Right ventricle myocardium inferior (tissue), 1 donor: ENCODE measurements around the gene SKOR1. TPM values are rescaled to one million over a fixed set of nuclear protein-coding genes. Genes with fewer than 3 reads are reported as not detected.

Experiments used
- ATAC-seq: fragments of 200-7000 bp; cut with Tn5 transposase; one replicate; pipeline ENCODE4 v1.9.1; 2020; ENCODE audit warnings: mild to moderate bottlenecking, moderate library complexity
- DNase-seq: peaks from one replicate; pipeline ENCODE4 v3.0.0; 2021; ENCODE audit errors: missing footprints
- intact Hi-C: fragments of 100-400 bp; cut with DNase I; formaldehyde crosslinking; loops from one replicate; pipeline ENCODE4 v1.11.0; 2022
- total RNA-seq: library from RNA; stranded (reverse); fragmentation: NEBNext Ultra II Directional; extraction: Animal tissue kit (Norgen Biotek cat#: 25700); gene quantifications from one replicate; pipeline ENCODE4 v1.2.1, GENCODE V29; 2021
- donor health status: DM: no; HTN: yes; CAD: no; lungs with severe emphysema.

SKOR1 gene
- total RNA-seq, 1 donor from 2014 or later, result not detected

DNA sequence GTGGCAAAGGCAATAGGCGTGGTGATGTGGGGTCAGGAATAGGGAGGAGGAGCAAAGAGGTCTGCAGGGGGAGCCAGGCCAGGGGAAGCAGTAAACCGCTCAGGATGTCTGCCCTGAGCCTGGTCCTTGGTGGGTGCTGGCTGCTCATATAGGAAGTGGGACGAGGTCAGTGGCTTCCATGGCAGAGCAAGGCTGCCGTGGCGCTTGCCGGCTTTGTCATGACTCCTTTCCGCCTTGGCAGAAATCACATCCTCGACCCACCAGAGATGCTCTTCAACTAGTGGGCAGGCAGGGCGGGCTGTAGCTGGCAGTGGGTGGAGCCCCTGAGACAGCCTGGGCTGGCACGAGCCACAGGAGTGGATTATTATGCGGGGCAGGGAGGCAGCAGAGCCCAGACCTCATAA, 13.1 kb upstream of the SKOR1 start:
- ATAC-seq (no peak), DNase-seq (peak; percentile 43)
- intact Hi-C loops, result no loop called here

GRCh38 chr15:67813104-67813634, 12.1 kb upstream of the SKOR1 start:
- ATAC-seq (no peak), DNase-seq (no peak)
- intact Hi-C loops, result no loop called here

DNA sequence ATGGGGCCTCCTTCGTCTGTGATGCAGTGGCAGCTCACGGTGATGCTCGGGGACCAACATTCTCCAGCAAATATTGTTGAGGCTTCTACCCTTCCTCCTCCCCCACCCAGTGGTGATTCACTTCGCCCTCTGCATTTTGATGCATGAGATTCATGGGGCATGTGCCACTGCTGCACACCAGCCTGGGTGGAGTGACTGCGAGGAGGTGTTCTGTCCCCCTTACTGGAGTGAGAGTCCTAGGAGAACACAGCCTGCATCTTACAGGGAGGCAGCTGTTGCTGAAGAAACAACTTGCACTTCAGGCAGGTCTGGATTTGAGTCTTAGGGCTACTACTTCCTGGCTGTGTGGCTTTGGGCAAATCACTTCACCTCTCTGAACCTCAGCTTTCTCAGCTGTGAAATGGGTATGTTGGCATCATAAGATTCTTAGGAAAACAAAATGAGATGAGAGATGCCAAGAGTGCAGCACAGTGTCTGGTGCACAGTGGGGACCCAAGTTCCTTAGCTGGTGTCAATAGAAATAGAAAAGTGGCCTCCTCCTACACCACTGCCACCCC, 10.2 kb upstream of the SKOR1 start:
- intact Hi-C loops, result no loop called here
- ATAC-seq (no peak), DNase-seq (peak; percentile 27)

GRCh38 chr15:67816668-67817067, 8.6 kb upstream of the SKOR1 start:
- intact Hi-C loops, result no loop called here
- ATAC-seq (no peak), DNase-seq (no peak)

GRCh38 chr15:67818464-67818863, 6.8 kb upstream of the SKOR1 start:
- ATAC-seq, result no peak
- intact Hi-C loops, result no loop called here

DNA sequence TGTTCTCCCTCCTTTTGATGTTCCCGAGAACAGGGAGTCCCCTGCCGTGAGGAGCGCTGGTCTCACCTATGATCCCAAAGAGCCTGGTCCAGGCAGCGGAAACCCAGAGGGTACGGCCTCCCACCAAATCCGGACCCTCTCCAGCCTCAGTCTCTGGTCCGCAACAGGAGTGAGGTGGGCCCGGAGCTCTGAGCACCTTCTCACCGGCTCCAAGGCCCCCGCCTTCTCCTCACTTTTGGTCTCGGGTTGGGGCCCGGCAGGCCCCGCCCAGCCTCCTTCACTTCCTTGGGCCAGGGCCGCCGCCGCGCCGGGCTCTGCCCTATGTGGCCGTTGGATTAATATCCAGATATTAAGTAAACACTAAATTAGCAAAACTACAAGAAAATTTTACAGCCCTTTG, 5.7 kb upstream of the SKOR1 start:
- peak; percentile 55 for DNase-seq
- intact Hi-C loops, result no loop called here
- ATAC-seq, result no peak

More at GRCh38 chr15:67818464-67818863, 6.8 kb upstream of the SKOR1 start:
- DNase-seq, result no peak

DNA sequence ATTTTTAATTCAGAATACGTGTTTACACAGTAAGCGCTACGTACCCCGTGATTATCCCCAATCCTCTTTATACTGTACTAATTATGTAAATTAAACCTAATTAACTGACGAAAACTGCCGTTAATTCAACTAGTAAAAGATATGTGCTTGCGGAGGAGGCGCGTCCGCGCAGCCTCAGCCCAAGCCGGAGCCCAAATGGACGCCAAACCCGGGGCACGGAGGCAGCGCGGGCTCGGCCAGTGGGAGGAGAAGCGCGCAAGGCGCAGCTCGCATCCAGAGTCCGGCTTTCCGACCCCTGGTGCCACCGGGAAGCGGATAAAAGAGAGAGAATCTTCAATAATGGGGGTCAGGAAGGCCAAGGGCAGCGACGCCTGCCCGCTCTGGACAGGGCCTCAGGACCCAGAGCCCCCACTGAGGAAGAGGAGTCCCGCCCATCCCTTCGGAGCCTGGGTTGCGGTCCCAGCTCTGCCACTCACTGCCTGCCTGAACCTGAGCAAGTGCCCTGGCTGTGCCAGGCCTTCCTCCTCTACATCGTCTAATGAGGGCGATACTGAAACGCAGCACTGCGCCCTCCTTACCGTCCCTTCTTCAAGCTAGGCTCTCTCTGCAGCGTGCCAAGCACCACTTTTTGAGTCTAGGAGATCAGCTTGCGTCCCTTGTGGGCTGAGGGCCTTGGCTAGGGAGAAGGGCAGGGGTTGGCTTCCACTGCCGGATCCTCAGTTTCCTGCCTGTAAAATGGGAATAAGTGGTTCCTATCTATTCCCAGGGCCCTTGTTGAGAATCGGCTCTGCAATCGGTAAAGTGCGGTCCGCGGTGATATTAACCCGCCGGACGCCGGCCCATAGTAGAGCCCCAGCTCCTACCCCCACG, 5.0 kb upstream of the SKOR1 start:
- ATAC-seq, result no peak
- intact Hi-C loops, result no loop called here
- DNase-seq, result peak; percentile 28

DNA sequence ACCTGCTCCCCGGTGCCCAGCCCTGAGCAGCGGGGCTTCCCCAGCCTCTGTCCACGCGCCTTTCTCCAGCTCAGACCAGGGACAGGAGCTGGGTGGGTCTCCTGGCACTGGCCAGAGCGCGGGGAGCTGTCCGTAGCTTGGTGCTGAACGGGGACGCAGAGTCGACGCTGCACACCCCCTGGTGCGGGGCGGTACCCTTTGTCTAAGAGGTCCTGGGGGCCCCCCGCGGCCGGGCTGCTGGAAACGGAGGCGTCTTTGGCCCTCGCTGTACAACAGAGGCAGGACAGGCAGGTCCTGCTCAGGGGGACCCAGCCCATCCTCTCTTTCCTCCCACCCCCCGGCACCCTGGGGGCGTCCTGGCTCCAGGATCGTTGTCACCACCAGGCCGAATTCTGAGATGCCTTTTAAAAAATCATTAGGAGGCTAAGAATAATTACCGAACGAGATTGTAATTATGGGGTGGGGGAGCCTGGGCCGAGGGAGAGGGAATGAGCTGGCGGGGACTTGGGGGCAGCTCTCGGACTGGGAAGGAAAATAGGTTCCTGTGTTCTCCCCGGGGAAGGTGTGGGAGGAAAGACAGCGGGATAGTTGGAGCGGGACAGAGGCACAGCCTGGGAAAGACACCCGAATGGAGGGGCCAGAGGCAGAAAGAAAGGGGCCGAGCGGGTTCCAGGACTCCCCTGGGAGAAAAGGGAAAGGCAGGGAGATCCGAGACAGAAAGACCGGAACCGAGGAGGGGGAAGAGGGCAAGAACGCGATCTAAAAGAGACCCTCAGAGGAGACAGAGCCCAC, 4.1 kb upstream of the SKOR1 start:
- intact Hi-C loops, result no loop called here
- peak; percentile 71 for DNase-seq
- peak; percentile 66 for ATAC-seq

- DNase-seq, result peak; percentile 48
- ATAC-seq, result no peak
- intact Hi-C loops, result no loop called here
These were observed 3.4 kb upstream of the SKOR1 start for GRCh38 chr15:67821784-67822440.

DNA sequence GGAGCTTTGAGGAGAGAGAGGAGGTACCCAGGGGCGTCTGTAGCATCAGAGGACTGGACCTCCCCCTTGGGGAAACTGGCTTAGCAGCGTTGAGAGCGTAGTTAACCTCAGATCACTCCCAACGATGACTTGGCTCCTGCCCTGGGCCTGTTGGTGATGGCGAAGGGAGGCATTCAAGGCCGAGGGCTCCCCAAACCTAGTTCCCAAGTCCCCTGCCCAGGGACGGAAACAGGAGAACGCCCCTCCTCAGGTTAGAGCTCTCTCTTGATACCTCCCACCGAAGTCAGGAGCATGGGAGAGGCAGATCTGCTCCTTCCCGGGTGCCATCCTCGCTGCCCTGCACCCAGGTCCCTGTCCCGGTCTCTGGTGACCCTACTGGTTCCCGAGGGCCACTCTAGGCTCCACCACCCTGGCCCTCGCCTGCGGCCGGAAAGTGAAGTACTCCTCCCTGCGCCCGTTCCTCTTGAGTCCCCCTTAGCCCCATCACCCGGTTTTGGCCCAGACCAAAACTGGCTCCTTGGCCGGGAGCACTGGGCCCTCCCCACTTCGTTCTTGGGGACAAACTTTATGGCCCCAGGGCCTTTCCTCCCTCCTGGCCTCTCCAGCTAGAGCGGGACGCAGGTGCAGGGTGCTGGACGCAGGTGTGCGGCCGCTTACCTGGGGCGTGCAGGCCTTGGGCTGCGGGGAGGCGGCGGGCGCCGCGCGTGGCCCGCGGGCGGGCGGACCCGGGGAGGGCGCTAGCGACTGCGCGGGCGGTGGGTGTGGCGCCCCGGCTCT, 2.6 kb upstream of the SKOR1 start:
- intact Hi-C loops, result no loop called here
- no peak for ATAC-seq
- DNase-seq, result peak; percentile 42

- intact Hi-C loops, result no loop called here
- no peak for ATAC-seq
- DNase-seq, result peak; percentile 53
These were observed 1.8 kb upstream of the SKOR1 start for GRCh38 chr15:67823314-67824196.

DNA sequence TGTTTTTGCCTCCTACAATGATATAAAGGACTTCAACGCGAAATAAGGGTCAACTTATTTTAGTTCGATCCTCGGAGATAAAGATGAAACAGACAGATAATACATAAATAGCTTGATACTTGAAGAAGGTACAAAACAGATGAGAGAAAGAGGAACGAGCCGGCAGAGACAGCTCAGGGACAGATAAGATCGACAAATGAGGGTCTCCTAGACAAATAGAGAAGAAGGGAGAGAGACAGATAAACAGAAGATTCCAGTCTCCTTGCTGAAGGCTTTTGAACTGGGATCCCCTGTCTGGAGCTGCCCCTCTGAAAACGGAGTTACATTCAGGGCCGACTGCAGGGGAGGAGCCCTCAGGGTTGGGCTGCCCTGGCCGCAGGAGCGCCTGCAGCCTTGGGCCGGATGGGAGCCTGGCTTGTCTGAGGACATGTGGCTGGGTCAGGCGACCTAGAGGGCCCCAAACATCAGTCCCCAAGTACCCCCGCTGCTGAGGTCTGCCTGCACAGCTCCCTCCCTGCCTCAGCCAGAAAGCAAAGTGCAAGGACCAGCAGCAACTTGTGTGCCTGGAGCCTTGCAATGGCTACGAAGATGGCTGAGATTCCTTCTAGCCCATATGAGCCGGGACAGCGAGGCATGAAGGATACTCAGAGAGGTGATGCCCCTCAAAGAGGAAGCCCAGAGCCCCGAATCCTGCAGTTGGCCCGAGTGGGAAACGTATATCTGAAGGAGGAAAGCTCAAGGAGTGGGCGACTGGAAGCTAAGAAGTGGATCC, 926 bp upstream of the SKOR1 start:
- no peak for ATAC-seq
- intact Hi-C loops, result no loop called here

GRCh38 chr15:67825881-67826716, 790 bp downstream of the SKOR1 start:
- ATAC-seq (no peak), DNase-seq (peak; percentile 63)
- intact Hi-C loops, result no loop called here

More for the DNA sequence above, 926 bp upstream of the SKOR1 start:
- DNase-seq, result peak; percentile 25

GRCh38 chr15:67826717-67827561, 1.6 kb downstream of the SKOR1 start:
- DNase-seq (no peak), ATAC-seq (no peak)
- intact Hi-C loops, result no loop called here
